ENCODE results near the gene SLC35E4.
"Not testable (repeated sequence)": the region's sequence is repeated elsewhere in the genome, so short reads cannot be mapped to it uniquely, and the experiment has no call there.

The SLC35E4 gene

GRCh38 chr22:30675436-30675835 lies 39.9 kb downstream of the SLC35E4 start:
- 0 out of 2 replicates have a peak, but pooled peaks cover 6% of the 10 kb centered on the region for H3K27me3 ChIP-seq (ENCODE audit: insufficient read depth, low read length)
- no peak overlapping the region for H3K9ac ChIP-seq (ENCODE audit: low read depth, low read length)
- no peak overlapping the region for H3K27ac ChIP-seq (ENCODE audit: low read length)
- no peaks in the 10 kb centered on the region for H3K9me3 ChIP-seq (ENCODE audit: insufficient read depth, low read depth, low read length)
- H3K36me3 ChIP-seq (ENCODE audit: insufficient read depth, low read depth, low read length): no peaks in the 10 kb centered on the region
- peaks cover 4% of the 10 kb centered on the region; the same call in 1 of the 2 replicates for H3K4me1 ChIP-seq (ENCODE audit: insufficient read depth, low read length)
- H3K4me3 ChIP-seq (ENCODE audit: low read length): no peak overlapping the region

GRCh38 chr22:30676565-30676964 lies 41.0 kb downstream of the SLC35E4 start:
- not testable (repeated sequence) for H3K4me3 ChIP-seq (ENCODE audit: low read length); H3K27me3 ChIP-seq (ENCODE audit: insufficient read depth, low read length); H3K9me3 ChIP-seq (ENCODE audit: insufficient read depth, low read depth, low read length); H3K9ac ChIP-seq (ENCODE audit: low read depth, low read length); H3K4me1 ChIP-seq (ENCODE audit: insufficient read depth, low read length); H3K36me3 ChIP-seq (ENCODE audit: insufficient read depth, low read depth, low read length); H3K27ac ChIP-seq (ENCODE audit: low read length)

GRCh38 chr22:30679895-30680690 lies 44.5 kb downstream of the SLC35E4 start:
- H3K4me3 ChIP-seq (ENCODE audit: low read length); H3K9ac ChIP-seq (ENCODE audit: low read depth, low read length); H3K4me1 ChIP-seq (ENCODE audit: insufficient read depth, low read length); H3K27ac ChIP-seq (ENCODE audit: low read length); H3K9me3 ChIP-seq (ENCODE audit: insufficient read depth, low read depth, low read length); H3K27me3 ChIP-seq (ENCODE audit: insufficient read depth, low read length); H3K36me3 ChIP-seq (ENCODE audit: insufficient read depth, low read depth, low read length): not testable (repeated sequence)

GRCh38 chr22:30680991-30681770 lies 45.6 kb downstream of the SLC35E4 start:
- H3K4me3 ChIP-seq (ENCODE audit: low read length): no peak overlapping the region
- 0 out of 2 replicates have a peak, but pooled peaks cover 6% of the 10 kb centered on the region for H3K27me3 ChIP-seq (ENCODE audit: insufficient read depth, low read length)
- no peaks in the 10 kb centered on the region for H3K36me3 ChIP-seq (ENCODE audit: insufficient read depth, low read depth, low read length)
- no peaks in the 10 kb centered on the region for H3K9me3 ChIP-seq (ENCODE audit: insufficient read depth, low read depth, low read length)
- H3K4me1 ChIP-seq (ENCODE audit: insufficient read depth, low read length): peaks cover 8% of the 10 kb centered on the region; the same call in 1 of the 2 replicates
- H3K9ac ChIP-seq (ENCODE audit: low read depth, low read length): no peak overlapping the region
- no peak overlapping the region for H3K27ac ChIP-seq (ENCODE audit: low read length)

- H3K9me3 ChIP-seq (ENCODE audit: insufficient read depth, low read depth, low read length): no peaks in the 10 kb centered on the region
- H3K36me3 ChIP-seq (ENCODE audit: insufficient read depth, low read depth, low read length): no peaks in the 10 kb centered on the region
- H3K9ac ChIP-seq (ENCODE audit: low read depth, low read length): 0 out of 2 replicates have a peak overlapping the region, but pooled peaks have one; percentile 12
- H3K4me3 ChIP-seq (ENCODE audit: low read length): no peak overlapping the region
- H3K4me1 ChIP-seq (ENCODE audit: insufficient read depth, low read length): peaks cover 8% of the 10 kb centered on the region; the same call in 1 of the 2 replicates
- no peak overlapping the region for H3K27ac ChIP-seq (ENCODE audit: low read length)
- 0 out of 2 replicates have a peak, but pooled peaks cover 6% of the 10 kb centered on the region for H3K27me3 ChIP-seq (ENCODE audit: insufficient read depth, low read length)
These were observed 46.2 kb downstream of the SLC35E4 start for GRCh38 chr22:30681831-30682230.

- H3K27ac ChIP-seq (ENCODE audit: low read length): no peak overlapping the region
- H3K9ac ChIP-seq (ENCODE audit: low read depth, low read length): no peak overlapping the region
- H3K4me3 ChIP-seq (ENCODE audit: low read length): no peak overlapping the region
- no peaks in the 10 kb centered on the region for H3K27me3 ChIP-seq (ENCODE audit: insufficient read depth, low read length)
- no peaks in the 10 kb centered on the region for H3K36me3 ChIP-seq (ENCODE audit: insufficient read depth, low read depth, low read length)
- peaks cover 4% of the 10 kb centered on the region; the same call in 1 of the 2 replicates for H3K4me1 ChIP-seq (ENCODE audit: insufficient read depth, low read length)
- no peaks in the 10 kb centered on the region for H3K9me3 ChIP-seq (ENCODE audit: insufficient read depth, low read depth, low read length)
These were observed 49.6 kb downstream of the SLC35E4 start for GRCh38 chr22:30685178-30685577.

GRCh38 chr22:30687358-30687757 lies 51.8 kb downstream of the SLC35E4 start:
- H3K9me3 ChIP-seq (ENCODE audit: insufficient read depth, low read depth, low read length): no peaks in the 10 kb centered on the region
- H3K9ac ChIP-seq (ENCODE audit: low read depth, low read length): no peak overlapping the region
- no peaks in the 10 kb centered on the region for H3K36me3 ChIP-seq (ENCODE audit: insufficient read depth, low read depth, low read length)
- no peaks in the 10 kb centered on the region for H3K4me1 ChIP-seq (ENCODE audit: insufficient read depth, low read length)
- H3K4me3 ChIP-seq (ENCODE audit: low read length): no peak overlapping the region
- no peaks in the 10 kb centered on the region for H3K27me3 ChIP-seq (ENCODE audit: insufficient read depth, low read length)
- no peak overlapping the region for H3K27ac ChIP-seq (ENCODE audit: low read length)

- Histone ChIP-seq H3K4me3 (ENCODE audit: low read length) (no peak overlapping the region), H3K4me1 (ENCODE audit: insufficient read depth, low read length) (no peaks in the 10 kb centered on the region), H3K27me3 (ENCODE audit: insufficient read depth, low read length) (peaks cover 6% of the 10 kb centered on the region), H3K27ac (ENCODE audit: low read length) (no peak overlapping the region), H3K9ac (ENCODE audit: low read depth, low read length) (no peak overlapping the region), H3K36me3 (ENCODE audit: insufficient read depth, low read depth, low read length) (no peaks in the 10 kb centered on the region), H3K9me3 (ENCODE audit: insufficient read depth, low read depth, low read length) (no peaks in the 10 kb centered on the region)
These were observed 54.0 kb downstream of the SLC35E4 start for GRCh38 chr22:30689622-30690021.

- Histone ChIP-seq H3K27me3 (ENCODE audit: insufficient read depth, low read length) (peaks cover 20% of the 10 kb centered on the region), H3K36me3 (ENCODE audit: insufficient read depth, low read depth, low read length) (no peaks in the 10 kb centered on the region), H3K9me3 (ENCODE audit: insufficient read depth, low read depth, low read length) (no peaks in the 10 kb centered on the region), H3K27ac (ENCODE audit: low read length) (no peak overlapping the region), H3K4me1 (ENCODE audit: insufficient read depth, low read length) (no peaks in the 10 kb centered on the region; the same call in 1 of the 2 replicates), H3K9ac (ENCODE audit: low read depth, low read length) (no peak overlapping the region), H3K4me3 (ENCODE audit: low read length) (no peak overlapping the region)
These were observed 55.6 kb downstream of the SLC35E4 start for GRCh38 chr22:30691204-30691603.

GRCh38 chr22:30694171-30694639 lies 58.6 kb downstream of the SLC35E4 start:
- H3K36me3 ChIP-seq (ENCODE audit: insufficient read depth, low read depth, low read length): no peaks in the 10 kb centered on the region
- peak overlapping the region; percentile 63 for H3K4me3 ChIP-seq (ENCODE audit: low read length)
- H3K9ac ChIP-seq (ENCODE audit: low read depth, low read length): peak overlapping the region; percentile 79; the same call in 1 of the 2 replicates
- H3K4me1 ChIP-seq (ENCODE audit: insufficient read depth, low read length): no peaks in the 10 kb centered on the region; the same call in 1 of the 2 replicates
- peaks cover 27% of the 10 kb centered on the region for H3K27me3 ChIP-seq (ENCODE audit: insufficient read depth, low read length)
- no peaks in the 10 kb centered on the region for H3K9me3 ChIP-seq (ENCODE audit: insufficient read depth, low read depth, low read length)
- H3K27ac ChIP-seq (ENCODE audit: low read length): no peak overlapping the region

GRCh38 chr22:30694640-30695350 lies 59.2 kb downstream of the SLC35E4 start, which contains the start of gene OSBP2:
Gene OSBP2, plus strand, starts transcription at chr22:30694874. Its CDS starts 36 bp downstream, at chr22:30694910.
- H3K9ac ChIP-seq (ENCODE audit: low read depth, low read length): peak within 1 kb of the TSS; percentile 79; the same call in 1 of the 2 replicates
- H3K36me3 ChIP-seq (ENCODE audit: insufficient read depth, low read depth, low read length): no peaks in the 10 kb centered on the region
- H3K27ac ChIP-seq (ENCODE audit: low read length): no peak within 1 kb of the TSS
- no peaks in the 10 kb centered on the region; the same call in 1 of the 2 replicates for H3K4me1 ChIP-seq (ENCODE audit: insufficient read depth, low read length)
- H3K9me3 ChIP-seq (ENCODE audit: insufficient read depth, low read depth, low read length): no peaks in the 10 kb centered on the region
- peak within 1 kb of the TSS; percentile 76 for H3K4me3 ChIP-seq (ENCODE audit: low read length)
- H3K27me3 ChIP-seq (ENCODE audit: insufficient read depth, low read length): peaks cover 27% of the 10 kb centered on the region
